Hepatocyte (in vitro differentiated cells): ENCODE measurements around the gene TDP2. TPM values are rescaled to one million over a fixed set of nuclear protein-coding genes. Genes with fewer than 3 reads are reported as not detected.
"Not testable (repeated sequence)": the region's sequence is repeated elsewhere in the genome, so short reads cannot be mapped to it uniquely, and the experiment has no call there.

Experiments
- DNase-seq: peaks from one replicate; pipeline ENCODE4 v3.0.0-alpha.2; 2016; ENCODE audit warnings: low spot score
- H2AFZ ChIP-seq: fragments of 200-600 bp; sonication (generic); 2 replicates; pipeline ENCODE4 v1.6.0; 2016; ENCODE audit warnings: antibody characterized with exemption, mild to moderate bottlenecking
- H3K27ac ChIP-seq: fragments of 200-600 bp; sonication (generic); 2 replicates; pipeline ENCODE4 v1.5.1; 2016; ENCODE audit warnings: mild to moderate bottlenecking
- H3K27me3 ChIP-seq: fragments of 200-600 bp; sonication (generic); 2 replicates; pipeline ENCODE4 v1.6.1; 2016
- H3K36me3 ChIP-seq: fragments of 200-600 bp; sonication (generic); replicated peaks from 2 replicates; pipeline ENCODE4 v1.5.1; 2016; ENCODE audit warnings: low read depth; ENCODE audit not compliant: insufficient read depth
- H3K4me1 ChIP-seq: fragments of 200-600 bp; sonication (generic); 2 replicates; pipeline ENCODE4 v1.5.1; 2016; ENCODE audit warnings: mild to moderate bottlenecking, moderate library complexity; ENCODE audit not compliant: insufficient read depth
- H3K4me2 ChIP-seq: fragments of 200-600 bp; sonication (generic); 2 replicates; pipeline ENCODE4 v1.6.0; 2016
- H3K4me3 ChIP-seq: fragments of 200-600 bp; sonication (generic); 2 replicates; pipeline ENCODE4 v1.5.1; 2016; ENCODE audit warnings: mild to moderate bottlenecking
- H3K79me2 ChIP-seq: fragments of 200-600 bp; sonication (generic); 2 replicates; pipeline ENCODE4 v1.6.0; 2017; ENCODE audit warnings: mild to moderate bottlenecking
- H3K9me2 ChIP-seq: fragments of 200-600 bp; sonication (generic); replicated peaks from 2 replicates; pipeline ENCODE4 v1.6.0; 2017; ENCODE audit warnings: mild to moderate bottlenecking; ENCODE audit not compliant: insufficient read depth
- H3K9me3 ChIP-seq: fragments of 200-600 bp; sonication (generic); 2 replicates; pipeline ENCODE4 v1.5.1; 2016; ENCODE audit warnings: low read depth, mild to moderate bottlenecking
- H4K20me1 ChIP-seq: fragments of 200-600 bp; sonication (generic); 2 replicates; pipeline ENCODE4 v1.6.0; 2016; ENCODE audit warnings: mild to moderate bottlenecking; ENCODE audit not compliant: insufficient read depth, poor library complexity, severe bottlenecking
- CTCF ChIP-seq: fragments of 200-600 bp; sonication (generic); IDR thresholded peaks from 2 replicates; pipeline ENCODE4 v1.5.1; 2016; ENCODE audit warnings: antibody characterized with exemption, mild to moderate bottlenecking; ENCODE audit not compliant: poor library complexity
- EZH2 ChIP-seq: fragments of 200-600 bp; sonication (generic); IDR thresholded peaks from 2 replicates; pipeline ENCODE4 v1.6.1; 2016; ENCODE audit warnings: antibody characterized with exemption, mild to moderate bottlenecking, borderline replicate concordance
- EZH2phosphoT487 ChIP-seq: fragments of 200-600 bp; sonication (generic); IDR thresholded peaks from one replicate; pipeline ENCODE4 v1.6.1; 2018; ENCODE audit warnings: antibody characterized with exemption, mild to moderate bottlenecking, low read depth, moderate library complexity; ENCODE audit not compliant: unreplicated experiment, severe bottlenecking
- WGBS: methylation state at CpG from one replicate; pipeline ENCODE4 v1.1.6; 2016; ENCODE audit warnings: low lambda C conversion rate; ENCODE audit errors: missing lambda C conversion rate; 5-methylcytosine and 5-hydroxymethylcytosine counted together
- polyA plus RNA-seq: library from polyadenylated mRNA; unstranded; fragments of >200 nt; fragmentation: Nextera tagmentation; extraction: Ambion mirVana; gene quantifications from 2 replicates; pipeline ENCODE4 v1.2.1, GENCODE V29; 2016
- total RNA-seq: library from RNA; depleted of rRNA; stranded (reverse); fragments of >200 nt; gene quantifications from 2 replicates; pipeline ENCODE4 v1.2.3, GENCODE V29; 2014

Gene TDP2
- total and polyA plus RNA-seq, 2 experiments from 2014 or later: 75.5 to 117 TPM

- peaks cover 10% of the 10 kb centered on the region for H3K27me3 ChIP-seq
- no peaks in the 10 kb centered on the region for H3K36me3 ChIP-seq
- H3K27ac ChIP-seq: no peak overlapping the region
- H3K9me2 ChIP-seq: no peaks in the 10 kb centered on the region
- 82% methylated on average over 4 of the region's 4 CpGs for WGBS
- no peak overlapping the region for H3K4me3 ChIP-seq
- no peak overlapping the region for H2AFZ ChIP-seq
- no peak overlapping the region for H3K4me2 ChIP-seq
- H3K79me2 ChIP-seq: no peaks in the 10 kb centered on the region
- TF ChIP-seq CTCF (no peak), EZH2phosphoT487 (no peak), EZH2 (no peak)
- H3K9me3 ChIP-seq: no peaks in the 10 kb centered on the region
- no peak for DNase-seq
- H4K20me1 ChIP-seq: no peaks in the 10 kb centered on the region
- peaks cover 3% of the 10 kb centered on the region for H3K4me1 ChIP-seq
Measured at GRCh38 chr6:24644377-24644776, 22.3 kb downstream of the TDP2 start.

- WGBS: 79% methylated on average over 7 of the region's 7 CpGs
- H3K36me3 ChIP-seq: no peaks in the 10 kb centered on the region
- peaks cover 10% of the 10 kb centered on the region for H3K27me3 ChIP-seq
- H3K27ac ChIP-seq: no peak overlapping the region
- no peaks in the 10 kb centered on the region for H3K9me3 ChIP-seq
- no peak overlapping the region for H3K4me3 ChIP-seq
- H3K9me2 ChIP-seq: no peaks in the 10 kb centered on the region
- TF ChIP-seq CTCF: no peak
- TF ChIP-seq EZH2phosphoT487: no peak
- TF ChIP-seq EZH2: no peak
- H3K4me2 ChIP-seq: no peak overlapping the region
- no peak overlapping the region for H2AFZ ChIP-seq
- H3K79me2 ChIP-seq: no peaks in the 10 kb centered on the region
- peaks cover 3% of the 10 kb centered on the region for H3K4me1 ChIP-seq
- H4K20me1 ChIP-seq: no peaks in the 10 kb centered on the region
- no peak for DNase-seq
Measured at GRCh38 chr6:24643920-24644319, 22.8 kb downstream of the TDP2 start.

GRCh38 chr6:24642061-24642460, 24.6 kb downstream of the TDP2 start:
- no peaks in the 10 kb centered on the region for H3K79me2 ChIP-seq
- no peaks in the 10 kb centered on the region for H3K9me3 ChIP-seq
- TF ChIP-seq EZH2phosphoT487: no peak
- TF ChIP-seq EZH2: no peak
- TF ChIP-seq CTCF: no peak
- peaks cover 3% of the 10 kb centered on the region for H3K4me1 ChIP-seq
- H3K9me2 ChIP-seq: no peaks in the 10 kb centered on the region
- H3K4me3 ChIP-seq: no peak overlapping the region
- H3K4me2 ChIP-seq: no peak overlapping the region
- H3K36me3 ChIP-seq: no peaks in the 10 kb centered on the region
- peaks cover 10% of the 10 kb centered on the region for H3K27me3 ChIP-seq
- no peaks in the 10 kb centered on the region for H4K20me1 ChIP-seq
- H3K27ac ChIP-seq: no peak overlapping the region
- no peak overlapping the region for H2AFZ ChIP-seq
- no peak for DNase-seq

- 95% methylated on average over 5 of the region's 5 CpGs for WGBS
- not testable (repeated sequence) for H3K27ac ChIP-seq, H3K36me3 ChIP-seq, H4K20me1 ChIP-seq, H2AFZ ChIP-seq, H3K4me3 ChIP-seq, H3K27me3 ChIP-seq, H3K9me2 ChIP-seq, H3K79me2 ChIP-seq, DNase-seq, H3K9me3 ChIP-seq, H3K4me2 ChIP-seq, H3K4me1 ChIP-seq
Measured at GRCh38 chr6:24640631-24641030, 26.1 kb downstream of the TDP2 start.
